Right cardiac atrium (tissue), 5 donors: ENCODE measurements around the gene ACOXL. TPM values are rescaled to one million over a fixed set of nuclear protein-coding genes. Genes with fewer than 3 reads are reported as not detected.

Experiments
- ATAC-seq, 2 donors: fragments of 200-7000 bp; cut with Tn5 transposase; one replicate each; pipeline versions ENCODE4 v1.8.0 to v1.9.1; 2020; ENCODE audit warnings: moderate library complexity in 2 of 2, mild to moderate bottlenecking in 1 of 2
- DNase-seq, 3 donors: peaks; one replicate each; pipeline ENCODE4 v3.0.0-alpha.2; 2020
- H3K27ac ChIP-seq: one replicate; pipeline ENCODE4 v1.5.1; 2013; ENCODE audit warnings: mild to moderate bottlenecking, low read length, control low read depth, moderate library complexity
- H3K27me3 ChIP-seq: one replicate; pipeline ENCODE4 v1.6.1; 2013; ENCODE audit not compliant: control insufficient read depth, insufficient read depth
- H3K4me1 ChIP-seq: one replicate; pipeline ENCODE4 v1.6.1; 2013; ENCODE audit warnings: low read length; ENCODE audit not compliant: control insufficient read depth, insufficient read depth
- H3K4me3 ChIP-seq: one replicate; pipeline ENCODE4 v1.5.1; 2013; ENCODE audit warnings: low read length, control low read depth
- H3K9me3 ChIP-seq: one replicate; pipeline ENCODE4 v1.6.1; 2013; ENCODE audit warnings: low read length; ENCODE audit not compliant: control insufficient read depth
- WGBS: extraction: QIAGEN DNeasy Blood & Tissue Kit; methylation state at CpG from one replicate; pipeline ENCODE4 v1.1.7; 2013; 5-methylcytosine and 5-hydroxymethylcytosine counted together
- intact Hi-C, 4 donors: fragments of 100-400 bp; cut with DNase I; formaldehyde crosslinking; loops; one replicate each; pipeline versions ENCODE4 v1.11.0 to v1.14.0; 2022 to 2023
- polyA plus RNA-seq: library from polyadenylated mRNA; stranded (reverse); fragments of 200-250 nt; gene quantifications from one replicate; pipeline ENCODE4 v1.2.3, GENCODE V29; 2013
- total RNA-seq, 4 donors: library from RNA; stranded (reverse); fragmentation: NEBNext Ultra II Directional; extraction: Animal tissue kit (Norgen Biotek cat#: 25700); gene quantifications; one replicate each; pipeline ENCODE4 v1.2.1, GENCODE V29; 2021
- donor health status: healthy with polysubstance abuse.
- donor health status: DM: no; HTN: yes; CAD: no.
- donor health status: DM: no; HTN: no; CAD: no.
- donor health status: DM: no; HTN: yes; CAD: no; lungs with severe emphysema.
- donor health status: DM: yes; HTN: yes; CAD: no.

Gene ACOXL
- total and polyA plus RNA-seq, 5 donors: 0.02 TPM; not detected in 4

DNA sequence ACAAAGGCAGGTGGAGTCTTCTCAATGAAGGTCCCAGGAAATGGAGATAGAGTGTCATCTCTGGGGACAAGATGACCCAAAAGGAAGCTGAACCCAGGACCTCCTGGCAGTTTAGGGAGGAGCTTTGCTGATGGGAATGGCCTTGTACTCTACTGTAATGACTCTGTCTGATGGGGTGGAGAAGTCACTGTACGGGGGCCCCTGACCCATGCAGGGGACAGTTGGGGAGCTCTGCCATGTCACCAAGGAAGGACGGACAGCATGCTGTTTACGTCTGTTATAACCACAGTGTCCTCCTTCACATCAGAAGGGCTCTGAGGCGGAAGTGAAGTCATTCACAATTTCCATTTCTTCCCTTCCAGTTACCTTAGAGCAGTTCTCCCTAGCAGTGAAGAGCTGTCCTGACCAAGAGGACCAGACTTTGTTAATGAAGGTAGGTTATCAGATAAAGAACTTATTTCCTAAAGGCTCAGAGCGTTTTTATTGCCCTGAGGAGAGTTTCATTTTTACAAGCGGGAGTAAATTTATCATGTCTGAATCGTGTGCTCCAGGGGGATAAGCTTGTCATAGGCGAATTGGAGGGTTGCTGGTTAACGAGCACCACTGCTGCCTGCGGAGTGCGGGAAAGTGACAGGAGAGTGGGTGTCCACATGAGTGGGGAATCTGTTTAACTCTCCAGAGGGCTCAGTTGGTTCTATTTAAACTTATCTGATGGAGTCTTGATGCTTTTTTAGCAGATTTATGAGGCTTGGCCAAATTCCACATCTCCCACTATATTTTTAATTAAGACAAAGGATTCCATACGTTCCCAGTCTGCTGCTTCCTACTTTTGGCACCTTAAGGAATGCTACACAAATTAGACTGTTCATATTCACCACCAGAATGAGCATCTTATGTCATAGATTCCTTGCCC lies 316.7 kb downstream of the ACOXL start:
- H3K27ac ChIP-seq: no peak overlapping the region
- 64% methylated on average over 12 of the region's 12 CpGs for WGBS
- DNase-seq: no peak
- no peaks in the 10 kb centered on the region for H3K9me3 ChIP-seq
- no peak for ATAC-seq
- H3K4me1 ChIP-seq: no peaks in the 10 kb centered on the region
- H3K27me3 ChIP-seq: no peaks in the 10 kb centered on the region
- intact Hi-C loops: no loop called here
- no peak overlapping the region for H3K4me3 ChIP-seq

DNA sequence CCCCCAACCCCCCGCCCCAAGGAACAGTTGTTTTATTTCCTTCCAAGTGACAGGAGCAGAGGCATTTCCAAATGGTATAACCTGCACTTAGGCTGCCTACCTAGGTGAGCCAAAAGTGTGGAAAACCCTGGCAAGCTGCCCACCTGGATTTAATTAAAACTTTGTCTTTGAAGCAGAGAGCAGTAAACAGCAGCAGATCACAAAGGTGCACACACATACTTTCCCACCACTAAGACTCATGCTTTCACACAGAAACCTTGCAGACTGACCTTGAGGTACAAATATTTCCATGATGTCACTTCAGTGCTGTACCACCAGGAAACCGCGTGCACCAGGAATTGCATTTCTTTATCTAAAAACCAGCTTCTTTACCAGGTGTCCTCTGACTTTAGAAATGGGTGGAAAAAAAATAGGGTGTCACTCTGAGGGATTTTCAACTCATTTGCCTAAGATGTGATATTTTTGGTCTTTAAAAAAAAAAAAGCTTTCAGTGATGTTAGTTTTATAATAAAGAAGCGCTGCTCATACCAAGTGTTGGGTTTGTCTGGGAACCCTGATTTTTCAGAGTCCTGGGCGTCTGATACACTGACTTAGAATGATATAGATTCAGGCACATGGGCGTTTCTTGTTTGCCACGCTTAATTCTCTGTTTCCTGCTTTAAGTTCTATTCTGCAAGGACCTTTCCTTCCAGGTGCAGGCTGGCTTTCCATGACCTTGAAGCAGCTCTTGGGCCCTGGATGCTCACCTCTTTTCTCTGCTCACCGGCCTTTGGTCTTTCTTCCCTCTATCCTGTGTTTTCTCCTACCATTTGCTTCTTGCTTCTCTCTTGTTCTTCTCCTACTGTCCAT lies 317.6 kb downstream of the ACOXL start:
- intact Hi-C loops: no loop called here
- Histone ChIP-seq H3K4me3 (no peak overlapping the region), H3K27me3 (no peaks in the 10 kb centered on the region), H3K4me1 (no peaks in the 10 kb centered on the region), H3K27ac (no peak overlapping the region), H3K9me3 (no peaks in the 10 kb centered on the region)
- ATAC-seq (no peak), DNase-seq (no peak)
- 76% methylated on average over 8 of the region's 8 CpGs for WGBS

DNA sequence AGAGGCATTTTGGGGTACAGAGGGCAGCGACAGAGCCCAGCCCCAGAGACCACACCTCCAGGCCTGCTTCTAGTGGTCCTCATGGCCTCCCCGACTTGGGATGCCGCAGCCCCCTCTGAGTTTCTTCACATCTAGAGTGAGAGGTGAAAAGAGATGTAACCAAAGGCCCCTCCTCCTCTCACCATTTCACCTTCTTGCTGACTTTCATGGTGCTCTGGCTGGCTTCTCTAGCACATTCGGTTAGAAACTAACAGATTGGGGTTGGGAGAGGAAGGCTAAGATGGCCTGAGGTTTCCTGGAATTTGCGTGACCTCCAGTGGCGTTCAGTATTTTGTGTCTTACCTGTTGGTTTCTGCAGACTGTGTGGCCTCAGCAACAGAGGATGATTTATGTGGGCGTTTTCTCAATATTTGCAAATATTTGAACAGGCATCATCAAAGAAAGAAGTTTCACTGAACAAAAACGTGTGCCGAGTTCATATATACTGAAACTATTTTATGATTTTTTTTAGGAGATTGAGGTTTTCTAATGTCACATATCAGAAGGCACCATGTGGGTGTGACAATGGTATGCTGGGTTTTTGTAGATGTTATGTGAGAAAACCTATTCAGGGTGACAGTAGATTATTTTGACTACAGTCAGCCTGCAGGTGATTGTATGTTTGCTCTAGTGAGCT lies 318.5 kb downstream of the ACOXL start:
- no peak for DNase-seq
- H3K4me1 ChIP-seq: no peaks in the 10 kb centered on the region
- no peaks in the 10 kb centered on the region for H3K27me3 ChIP-seq
- intact Hi-C loops: no loop called here
- H3K4me3 ChIP-seq: no peak overlapping the region
- 88% methylated on average over 9 of the region's 9 CpGs for WGBS
- ATAC-seq: no peak
- H3K9me3 ChIP-seq: no peaks in the 10 kb centered on the region
- H3K27ac ChIP-seq: no peak overlapping the region

DNA sequence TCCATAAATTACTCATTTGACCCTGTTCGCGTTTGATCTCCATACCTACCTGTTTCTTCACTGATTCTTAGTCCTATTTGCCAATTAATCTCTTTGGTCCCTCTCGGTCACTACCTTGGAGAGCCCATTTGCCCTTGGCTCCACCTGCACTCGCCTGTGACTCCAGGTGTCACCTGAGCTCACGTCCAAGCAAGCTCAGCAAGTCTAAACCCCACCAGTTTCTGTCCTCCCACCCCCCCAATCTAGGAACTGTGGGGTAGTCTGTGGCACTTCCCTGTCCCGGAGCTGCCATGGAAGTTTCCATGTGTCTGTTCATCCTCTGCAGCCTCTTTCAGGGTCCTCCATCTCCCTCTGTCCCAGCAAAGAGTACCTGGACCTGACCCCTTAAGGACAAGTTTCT lies 320.2 kb downstream of the ACOXL start:
- DNase-seq: no peak
- ATAC-seq: no peak
- H3K9me3 ChIP-seq: no peaks in the 10 kb centered on the region
- no peaks in the 10 kb centered on the region for H3K27me3 ChIP-seq
- H3K27ac ChIP-seq: no peak overlapping the region
- no peak overlapping the region for H3K4me3 ChIP-seq
- H3K4me1 ChIP-seq: no peaks in the 10 kb centered on the region
- intact Hi-C loops: no loop called here
- 84% methylated on average over 6 of the region's 6 CpGs for WGBS

DNA sequence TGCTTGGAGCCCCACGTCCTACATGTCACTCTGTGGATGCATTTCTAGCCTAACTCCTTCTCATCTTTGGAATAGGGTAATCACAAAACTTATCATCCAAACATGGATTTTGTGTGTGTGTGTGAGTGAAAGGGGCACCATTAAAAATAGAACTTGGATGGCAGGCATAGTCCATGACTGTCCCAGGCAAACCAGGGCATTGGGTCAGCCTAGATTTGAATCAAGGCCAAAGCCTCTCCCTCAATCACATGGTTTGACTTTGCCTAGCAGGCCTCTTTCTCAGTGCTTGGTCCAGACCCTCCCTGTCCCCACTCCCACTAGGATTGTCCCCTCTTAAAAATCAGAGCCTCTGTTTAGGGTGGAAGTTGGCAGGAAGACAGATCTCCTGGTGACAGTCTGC lies 320.9 kb downstream of the ACOXL start:
- ATAC-seq: no peak
- DNase-seq: no peak
- no peaks in the 10 kb centered on the region for H3K27me3 ChIP-seq
- 58% methylated on average over 1 of the region's 1 CpG for WGBS
- H3K9me3 ChIP-seq: no peaks in the 10 kb centered on the region
- intact Hi-C loops: no loop called here
- H3K27ac ChIP-seq: no peak overlapping the region
- H3K4me1 ChIP-seq: no peaks in the 10 kb centered on the region
- H3K4me3 ChIP-seq: no peak overlapping the region

DNA sequence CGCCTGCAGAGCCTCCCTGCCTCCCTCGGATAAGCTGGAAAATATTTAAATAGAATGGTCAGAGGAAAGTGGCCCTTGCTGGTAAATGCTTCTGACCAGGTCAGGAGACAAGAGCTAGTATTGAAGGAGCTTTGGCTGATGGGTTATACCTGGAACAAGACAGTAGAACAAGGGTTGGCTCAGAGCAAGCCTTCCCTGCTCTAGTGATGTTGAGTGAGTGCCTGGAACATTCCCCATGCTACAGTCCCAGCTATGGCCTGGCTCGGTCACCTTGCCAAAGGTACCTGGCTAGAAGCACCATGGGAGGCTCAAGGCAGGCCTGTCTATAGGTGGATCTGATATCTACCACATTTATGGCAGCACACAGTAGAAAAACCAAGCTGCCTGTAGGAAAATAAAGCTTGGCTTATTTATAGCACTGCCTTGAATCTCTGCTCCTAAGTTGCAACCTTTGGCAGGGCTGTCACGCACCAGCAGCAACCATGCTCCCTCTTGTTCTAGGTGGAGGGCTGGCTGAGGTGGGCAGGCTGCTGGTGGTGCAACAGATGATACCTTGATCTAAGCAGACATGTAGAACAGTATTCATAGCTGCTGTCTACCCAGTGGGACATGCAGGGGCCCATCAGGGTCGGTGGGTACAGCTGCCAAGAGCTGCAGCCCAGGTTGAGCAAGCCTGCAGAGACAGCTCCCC lies 321.6 kb downstream of the ACOXL start:
- DNase-seq (no peak), ATAC-seq (no peak)
- no peaks in the 10 kb centered on the region for H3K4me1 ChIP-seq
- no peak overlapping the region for H3K27ac ChIP-seq
- no peak overlapping the region for H3K4me3 ChIP-seq
- H3K9me3 ChIP-seq: no peaks in the 10 kb centered on the region
- H3K27me3 ChIP-seq: no peaks in the 10 kb centered on the region
- 84% methylated on average over 5 of the region's 5 CpGs for WGBS
- intact Hi-C loops: no loop called here

DNA sequence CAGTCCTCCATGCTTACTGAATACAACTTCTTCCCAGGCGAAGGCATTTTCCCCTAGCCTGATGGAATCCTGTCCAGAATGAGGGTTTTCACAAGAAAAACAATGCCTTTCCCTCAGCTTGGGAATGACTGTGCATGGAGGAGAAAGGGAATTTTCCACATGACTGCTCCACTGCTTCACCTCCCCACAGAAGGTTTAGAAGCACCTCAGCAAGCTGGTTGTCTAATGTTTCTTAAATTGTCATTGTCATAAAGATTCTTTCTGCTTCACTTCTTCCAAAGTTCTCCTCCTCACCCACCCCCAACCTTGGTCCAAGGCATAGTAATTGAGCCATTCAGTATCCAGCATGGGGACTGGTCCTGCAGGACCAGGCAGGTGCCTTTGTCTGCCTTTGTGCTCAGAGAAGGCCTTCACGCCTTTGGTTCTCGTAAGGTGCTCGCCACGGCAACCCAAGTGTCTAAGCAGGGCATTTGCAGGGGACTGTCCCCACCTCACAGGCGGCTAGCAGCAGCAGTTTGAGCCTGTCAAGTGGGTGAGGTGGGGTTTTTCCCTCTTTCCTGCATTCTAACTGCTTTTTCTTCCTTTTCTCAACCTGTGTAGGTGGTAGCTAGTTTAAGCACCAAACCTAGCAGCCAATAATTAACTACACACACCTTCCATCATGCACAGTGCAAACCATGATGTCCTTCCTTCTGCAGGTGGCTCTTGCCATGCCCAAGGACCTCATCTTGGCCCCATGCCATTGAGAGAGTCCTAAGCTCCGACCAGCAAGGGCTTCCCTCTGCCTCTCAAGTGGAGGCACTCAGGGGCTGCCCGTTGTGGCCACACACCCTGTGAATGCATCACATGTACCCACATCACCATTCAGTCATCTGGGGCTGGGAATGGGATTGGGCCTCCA lies 322.7 kb downstream of the ACOXL start:
- H3K4me3 ChIP-seq: no peak overlapping the region
- no peaks in the 10 kb centered on the region for H3K4me1 ChIP-seq
- intact Hi-C loops: no loop called here
- DNase-seq: no peak
- no peaks in the 10 kb centered on the region for H3K27me3 ChIP-seq
- no peak overlapping the region for H3K27ac ChIP-seq
- no peak for ATAC-seq
- peaks cover 2% of the 10 kb centered on the region for H3K9me3 ChIP-seq
- WGBS: 83% methylated on average over 8 of the region's 8 CpGs

DNA sequence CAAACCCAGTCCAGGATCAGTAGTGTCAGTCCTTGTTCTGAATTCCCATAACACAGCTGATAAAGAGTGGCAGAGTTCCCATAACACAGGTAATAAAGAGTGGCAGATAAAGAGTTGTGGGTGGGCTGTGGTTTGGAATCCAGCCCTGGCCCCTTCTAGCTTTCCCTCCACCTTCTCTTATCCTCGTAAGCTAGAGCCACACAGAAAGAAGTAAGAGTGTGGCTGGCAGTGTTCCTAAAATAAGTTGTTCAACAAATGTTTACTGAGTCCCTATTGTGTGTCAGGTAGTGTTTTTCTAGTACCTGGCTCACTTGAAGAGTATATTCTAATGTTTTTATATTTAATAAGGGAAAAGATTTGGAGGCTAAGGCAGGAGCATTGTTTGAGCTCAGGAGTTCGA lies 323.4 kb downstream of the ACOXL start:
- Histone ChIP-seq H3K27ac (no peak overlapping the region), H3K4me3 (no peak overlapping the region), H3K9me3 (peaks cover 4% of the 10 kb centered on the region), H3K27me3 (no peaks in the 10 kb centered on the region), H3K4me1 (no peaks in the 10 kb centered on the region)
- WGBS: 80% methylated on average over 2 of the region's 2 CpGs
- ATAC-seq (no peak), DNase-seq (no peak)
- intact Hi-C loops: no loop called here

DNA sequence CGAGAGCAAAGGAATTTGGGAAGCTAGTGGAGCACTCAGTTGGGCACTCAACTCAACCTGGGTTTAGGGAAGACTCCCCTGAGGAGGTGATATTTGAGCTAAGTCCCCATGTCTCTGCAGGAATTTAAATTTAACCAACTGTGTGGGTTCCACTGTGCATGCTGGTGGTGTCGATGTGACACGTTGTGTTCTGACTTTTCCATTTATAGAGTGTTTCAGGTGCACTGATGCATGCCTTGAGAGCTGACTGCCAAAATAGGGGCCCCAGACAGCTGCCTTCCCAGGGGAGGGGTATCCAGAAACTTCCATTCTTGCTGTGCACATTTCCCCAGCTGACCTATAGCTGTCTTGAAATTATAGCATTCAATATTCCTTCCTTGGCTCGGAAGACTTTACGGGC lies 324.7 kb downstream of the ACOXL start:
- Histone ChIP-seq H3K27me3 (no peaks in the 10 kb centered on the region), H3K27ac (no peak overlapping the region), H3K4me1 (no peaks in the 10 kb centered on the region), H3K4me3 (no peak overlapping the region), H3K9me3 (peaks cover 4% of the 10 kb centered on the region)
- WGBS: 91% methylated on average over 5 of the region's 5 CpGs
- intact Hi-C loops: no loop called here
- ATAC-seq: no peak
- no peak for DNase-seq

DNA sequence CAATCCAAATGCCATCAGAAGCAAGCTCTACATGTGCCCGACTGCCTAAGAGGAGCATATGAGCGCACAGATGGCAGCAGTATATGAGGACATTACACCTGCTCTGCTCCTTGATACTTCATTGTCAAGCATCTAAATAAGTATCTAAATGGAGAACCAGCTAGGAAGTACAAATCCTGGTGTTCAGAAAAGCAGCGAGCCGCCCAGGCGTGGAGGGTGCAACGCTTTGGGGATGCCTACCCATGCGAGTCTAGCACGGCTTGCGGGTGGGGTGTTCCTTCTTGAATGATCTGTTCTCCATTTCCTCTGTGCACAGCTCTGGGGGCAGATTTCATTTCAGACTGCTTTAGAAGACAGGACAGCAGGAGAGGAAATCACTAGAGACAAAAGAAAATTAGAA lies 325.3 kb downstream of the ACOXL start:
- Histone ChIP-seq H3K27ac (no peak overlapping the region), H3K27me3 (no peaks in the 10 kb centered on the region), H3K9me3 (peaks cover 4% of the 10 kb centered on the region), H3K4me3 (no peak overlapping the region), H3K4me1 (no peaks in the 10 kb centered on the region)
- 84% methylated on average over 9 of the region's 9 CpGs for WGBS
- peak in 1 of 3 donors; percentile 44 for DNase-seq
- intact Hi-C loops: no loop called here
- no peak for ATAC-seq
